Thoracic aorta (tissue), 2 donors: Measurements from ENCODE around the gene ZNF513. TPM values are rescaled to one million over a fixed set of nuclear protein-coding genes. Genes with fewer than 3 reads are reported as not detected.
A peak's percentile ranks its signal among the peaks of the same experiment; 100 is the strongest.

Experiments
- ATAC-seq: fragments of 150-250 bp; one replicate; pipeline ENCODE4 v1.8.0; 2017; ENCODE audit warnings: low read depth; ENCODE audit not compliant: insufficient number of reproducible peaks, low FRiP score
- DNase-seq: peaks from one replicate; pipeline ENCODE4 v3.0.0-alpha.2; 2020; ENCODE audit warnings: low spot score
- H3K27ac ChIP-seq, 2 donors: fragments of 200-600 bp; sonication (generic); 1 replicate in 1 of 2; 2 replicates in 1 of 2; pipeline ENCODE4 v1.5.1; 2016; ENCODE audit warnings: mild to moderate bottlenecking in 2 of 2, moderate library complexity in 2 of 2
- H3K27me3 ChIP-seq: fragments of 200-600 bp; sonication (generic); replicated peaks from 2 replicates; pipeline ENCODE4 v1.6.0; 2016; ENCODE audit warnings: mild to moderate bottlenecking; ENCODE audit not compliant: insufficient read depth
- H3K36me3 ChIP-seq: fragments of 200-600 bp; sonication (generic); one replicate; pipeline ENCODE4 v1.5.1; 2016
- H3K4me1 ChIP-seq, 2 donors: fragments of 200-600 bp; sonication (generic); 1 replicate in 1 of 2; 2 replicates in 1 of 2; pipeline versions ENCODE4 v1.5.1 to v1.6.0; 2016; ENCODE audit warnings: low read depth in 2 of 2, mild to moderate bottlenecking in 1 of 2; ENCODE audit not compliant: control insufficient read depth in 1 of 2
- H3K4me3 ChIP-seq: fragments of 200-600 bp; sonication (generic); 2 replicates; pipeline ENCODE4 v1.5.1; 2016; ENCODE audit warnings: mild to moderate bottlenecking
- H3K9me3 ChIP-seq: fragments of 200-600 bp; sonication (generic); 2 replicates; pipeline ENCODE4 v1.5.1; 2016
- CTCF ChIP-seq: fragments of 200-600 bp; sonication (generic); IDR thresholded peaks from one replicate; pipeline ENCODE4 v1.5.1; 2019; ENCODE audit warnings: antibody characterized with exemption
- total RNA-seq, 2 donors: library from RNA; depleted of rRNA; stranded (reverse); fragments of >200 nt; gene quantifications; one replicate each; pipeline versions ENCODE4 v1.1.0 to v1.2.3, GENCODE V29; 2016

ZNF513 gene
- total RNA-seq, 2 donors from 2014 or later: 10.7 to 10.9 TPM

DNA sequence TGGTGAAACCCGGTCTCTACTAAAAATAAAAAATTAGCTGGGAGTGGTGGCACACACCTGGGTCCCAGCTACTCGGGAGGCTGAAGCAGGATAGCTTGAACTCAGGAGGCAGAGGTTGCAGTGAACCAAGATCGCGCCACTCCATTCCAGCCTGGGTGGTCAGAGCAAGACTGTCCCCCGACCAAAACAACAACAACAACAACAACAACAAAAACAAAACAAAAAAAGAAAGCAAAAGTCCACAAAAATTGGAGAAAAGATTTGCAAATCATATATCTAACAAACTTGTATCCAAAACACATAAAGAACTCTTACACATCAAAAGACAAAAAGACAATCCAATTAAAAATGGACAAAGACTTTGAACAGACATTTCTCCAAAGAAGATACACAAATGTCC, 18.4 kb upstream of the ZNF513 start:
- Histone ChIP-seq H3K9me3 (no peaks in the 10 kb centered on the region), H3K27me3 (no peaks in the 10 kb centered on the region), H3K27ac (no peak overlapping the region), H3K4me3 (no peak overlapping the region), H3K36me3 (no peaks in the 10 kb centered on the region), H3K4me1 (no peaks in the 10 kb centered on the region)
- TF ChIP-seq CTCF: no peak
- DNase-seq: no peak
- ATAC-seq: no peak

DNA sequence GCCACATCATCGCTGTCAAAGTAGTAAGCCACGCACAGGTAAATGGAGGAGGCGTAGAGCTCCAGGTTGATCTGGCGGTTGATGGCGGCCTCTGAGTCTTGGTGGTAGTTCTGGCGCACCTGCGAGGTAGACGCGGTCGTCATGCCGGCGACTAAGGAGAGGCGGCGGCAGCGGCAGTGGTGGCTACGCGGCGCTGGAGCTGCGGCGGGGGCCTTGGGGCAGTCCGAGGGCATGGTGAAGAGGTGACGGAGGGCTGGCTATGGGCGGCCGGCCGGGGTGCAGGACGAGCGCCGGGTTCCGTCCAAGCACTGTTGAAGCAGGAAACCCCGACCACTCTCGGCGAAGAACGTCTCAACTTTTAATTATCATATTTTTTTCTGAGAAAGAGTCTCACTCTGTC, 12.7 kb upstream of the ZNF513 start:
- no peaks in the 10 kb centered on the region for H3K4me1 ChIP-seq
- H3K36me3 ChIP-seq: no peaks in the 10 kb centered on the region
- DNase-seq (no peak), ATAC-seq (no peak)
- H3K4me3 ChIP-seq: no peak overlapping the region
- H3K27ac ChIP-seq: no peak overlapping the region
- TF ChIP-seq CTCF: no peak
- H3K27me3 ChIP-seq: no peaks in the 10 kb centered on the region
- no peaks in the 10 kb centered on the region for H3K9me3 ChIP-seq

GRCh38 chr2:27390822-27391679, 10.5 kb upstream of the ZNF513 start:
- DNase-seq (no peak), ATAC-seq (no peak)
- H3K4me3 ChIP-seq: no peak overlapping the region
- H3K36me3 ChIP-seq: peaks cover under 1% of the 10 kb centered on the region
- TF ChIP-seq CTCF: no peak
- H3K27ac ChIP-seq: no peak overlapping the region
- no peaks in the 10 kb centered on the region for H3K27me3 ChIP-seq
- no peaks in the 10 kb centered on the region for H3K4me1 ChIP-seq
- no peaks in the 10 kb centered on the region for H3K9me3 ChIP-seq

- peak overlapping the region; percentile 72 for H3K4me3 ChIP-seq
- no peak for ATAC-seq
- no peaks in the 10 kb centered on the region for H3K9me3 ChIP-seq
- peaks cover 40% of the 10 kb centered on the region for H3K36me3 ChIP-seq
- peaks cover 11 to 15% of the 10 kb centered on the region in 2 donors for H3K4me1 ChIP-seq
- H3K27me3 ChIP-seq: no peaks in the 10 kb centered on the region
- H3K27ac ChIP-seq: peak overlapping the region; percentile 77 to 90
- no peak for DNase-seq
- TF ChIP-seq CTCF: no peak
Observed at GRCh38 chr2:27381577-27382181, 1.1 kb upstream of the ZNF513 start.

DNA sequence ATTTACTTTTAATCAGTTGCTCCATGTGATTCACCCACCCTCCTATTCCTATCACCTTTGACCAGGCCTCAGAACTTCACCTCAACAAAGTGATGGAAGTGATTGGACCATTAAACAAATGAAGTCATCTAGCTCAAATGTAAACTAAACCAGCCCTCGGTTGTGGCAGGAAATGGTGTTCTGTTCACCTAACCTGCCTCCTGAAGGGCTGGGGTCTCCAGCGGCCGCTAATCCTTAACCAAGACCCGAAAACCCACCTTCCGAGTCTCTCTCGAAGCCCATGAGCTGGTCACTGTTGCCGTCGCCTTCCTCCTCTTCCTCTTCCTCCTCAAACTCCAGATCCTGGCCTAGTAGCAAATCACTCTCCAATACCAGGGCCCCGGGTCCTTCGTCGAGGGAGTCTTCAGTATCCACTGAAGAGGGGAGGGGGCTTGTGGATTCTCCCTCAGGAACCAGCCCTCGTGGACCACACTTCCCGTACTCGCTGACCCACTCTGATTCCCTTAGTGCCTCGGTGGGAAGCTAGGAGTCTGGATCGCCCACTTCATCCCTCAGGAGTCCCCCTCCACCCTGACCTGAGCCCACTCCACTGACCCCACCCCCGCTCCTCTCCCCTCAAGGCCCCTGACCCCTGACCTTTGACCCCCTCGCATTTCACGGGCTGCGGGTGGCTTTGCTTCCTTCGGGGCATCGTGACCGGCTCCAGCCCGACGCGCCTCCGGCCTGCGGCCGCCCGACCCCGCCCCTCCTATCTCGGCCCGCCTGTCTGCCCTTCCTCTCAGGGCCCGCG, 503 bp downstream of the ZNF513 start:
- DNase-seq: peak; percentile 53
- TF ChIP-seq CTCF: no peak
- Histone ChIP-seq H3K27ac (peak overlapping the region; percentile 77 to 90), H3K27me3 (no peaks in the 10 kb centered on the region), H3K4me1 (peaks cover 11 to 15% of the 10 kb centered on the region in 2 donors), H3K4me3 (peak overlapping the region; percentile 72), H3K9me3 (no peaks in the 10 kb centered on the region), H3K36me3 (peaks cover 48% of the 10 kb centered on the region)
- ATAC-seq: peak; percentile 44
